ENCODE results near the gene SAMM50.

SAMM50 gene

DNA sequence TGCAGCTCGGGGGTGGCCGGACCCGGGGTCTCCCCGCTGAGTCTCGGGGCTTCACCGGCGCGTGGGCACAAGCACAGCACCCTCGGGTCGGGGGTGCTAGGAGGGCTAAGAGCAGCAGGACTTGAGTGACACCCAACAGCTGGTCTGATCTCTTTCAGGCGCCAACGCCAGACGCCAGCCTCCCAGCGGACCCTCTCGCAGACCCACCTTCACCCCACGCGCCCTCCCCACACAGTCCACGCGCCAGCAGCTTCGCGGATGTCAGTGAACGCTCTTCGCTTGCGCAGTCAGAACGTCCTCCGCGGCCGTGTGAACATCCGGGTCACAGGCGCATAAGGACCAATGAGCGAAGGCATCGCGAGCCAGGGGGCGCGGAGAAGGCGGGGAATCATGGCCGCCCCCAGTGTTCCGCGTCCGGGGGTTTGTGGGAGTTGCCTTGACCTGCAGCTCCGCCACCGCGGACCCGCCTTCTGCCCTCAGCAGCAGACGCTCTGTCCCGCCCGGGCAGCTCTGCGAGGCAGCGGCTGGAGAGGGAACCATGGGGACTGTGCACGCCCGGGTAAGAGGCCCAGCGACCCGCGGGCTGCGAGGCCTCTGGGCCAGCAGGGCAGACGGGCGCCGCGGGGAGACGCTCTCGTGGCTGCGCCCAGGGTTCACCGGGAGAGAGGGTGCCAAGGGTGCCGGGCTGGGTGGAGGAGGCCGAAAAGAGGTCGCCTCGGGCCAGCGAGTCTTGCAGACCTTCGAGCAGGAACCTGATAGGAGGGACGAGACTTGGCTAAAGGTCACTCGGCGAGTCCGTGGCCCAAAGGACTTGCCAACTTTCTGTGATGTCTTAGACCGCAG is at the start of gene SAMM50:
Gene SAMM50 (plus strand): TSS at position 403 of the 843 bp plus-strand sequence. CDS start 136 bp downstream, at position 539.
- peak; percentile 95 for DNase-seq

DNA sequence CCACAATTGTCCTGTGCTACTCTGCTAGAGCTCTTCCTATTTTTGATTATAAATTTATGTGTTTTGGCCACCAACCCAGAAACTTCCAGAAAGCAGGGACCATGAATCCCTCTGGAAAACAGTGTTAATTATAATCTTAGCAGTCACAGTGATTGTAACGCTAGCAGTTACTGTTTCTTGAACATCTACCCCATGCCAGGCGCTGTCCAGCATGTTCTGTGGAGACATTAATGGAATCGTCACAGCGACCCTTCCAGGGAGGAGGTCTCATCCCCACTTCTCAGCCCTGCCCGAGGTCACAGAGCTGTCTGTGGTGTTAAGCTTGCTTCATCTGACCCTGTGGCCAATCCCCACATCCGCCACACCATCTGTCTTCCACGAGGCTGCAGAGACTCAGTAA is 49.6 kb upstream of the SAMM50 start:
- no peak for DNase-seq

DNA sequence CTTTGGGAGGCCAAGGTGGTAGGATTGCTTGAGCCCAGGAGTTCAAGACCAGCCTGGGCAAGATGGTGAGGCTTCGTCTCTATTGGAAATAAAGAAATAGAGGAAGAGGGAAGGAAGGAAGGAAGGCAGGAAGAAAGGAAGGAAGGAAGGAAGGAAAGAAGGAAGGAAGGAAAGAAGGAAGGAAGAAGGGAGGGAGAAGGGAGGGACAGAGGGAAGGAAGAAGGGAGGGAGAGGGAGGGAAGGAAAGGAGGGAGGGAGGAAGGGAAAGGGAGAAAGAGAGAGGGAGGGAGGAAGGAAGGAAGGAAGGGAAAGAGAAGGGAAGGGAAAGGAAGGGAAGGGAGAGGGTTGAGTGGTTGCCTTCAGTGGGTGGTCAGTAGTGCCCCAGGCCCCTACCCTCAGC is 45.5 kb upstream of the SAMM50 start:
- no peak for DNase-seq

DNA sequence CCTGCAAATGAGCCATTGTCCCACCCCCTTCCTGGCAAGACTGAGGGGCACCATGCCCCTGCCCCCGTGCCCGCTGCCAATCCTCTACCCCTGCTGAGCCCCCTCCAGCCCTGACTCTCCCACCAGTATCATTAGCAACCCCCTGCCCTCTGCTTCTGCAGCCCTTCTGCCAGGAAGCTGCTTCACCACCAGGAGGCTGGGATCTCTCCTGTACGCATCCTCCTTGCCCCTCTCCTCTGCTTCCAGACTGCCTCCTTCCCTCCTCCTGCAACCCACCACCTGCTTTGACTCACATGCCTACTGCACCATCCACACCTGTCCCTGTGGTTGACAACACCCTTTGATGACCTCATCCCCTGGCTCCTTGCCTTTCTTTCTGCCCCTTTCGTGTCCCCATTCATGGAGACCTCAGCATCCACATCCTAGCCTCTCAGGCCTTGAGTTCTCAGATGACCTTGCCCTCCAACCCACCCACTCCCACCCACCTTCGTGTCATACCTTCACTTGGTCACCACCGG is 45.0 kb upstream of the SAMM50 start:
- no peak for DNase-seq

DNA sequence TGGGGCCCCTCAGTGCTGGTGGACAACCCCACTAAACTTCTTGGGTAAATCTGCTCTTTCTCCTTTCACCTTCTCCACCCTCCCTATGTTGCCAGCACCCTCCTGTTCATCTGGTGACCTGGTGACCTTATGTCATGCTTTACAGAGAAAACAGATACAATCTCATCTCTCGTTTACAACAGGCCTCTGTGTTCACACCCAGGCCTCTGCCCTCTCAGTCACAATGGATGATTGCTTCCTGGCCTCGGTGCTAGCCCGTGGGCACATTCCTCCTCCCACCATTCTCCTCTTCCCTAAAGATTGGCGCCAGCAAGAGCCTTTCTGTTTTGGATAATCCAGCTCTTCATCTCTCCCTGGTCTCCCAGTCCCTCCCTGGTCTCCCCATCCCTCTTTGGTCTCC is 43.9 kb upstream of the SAMM50 start:
- DNase-seq: no peak

DNA sequence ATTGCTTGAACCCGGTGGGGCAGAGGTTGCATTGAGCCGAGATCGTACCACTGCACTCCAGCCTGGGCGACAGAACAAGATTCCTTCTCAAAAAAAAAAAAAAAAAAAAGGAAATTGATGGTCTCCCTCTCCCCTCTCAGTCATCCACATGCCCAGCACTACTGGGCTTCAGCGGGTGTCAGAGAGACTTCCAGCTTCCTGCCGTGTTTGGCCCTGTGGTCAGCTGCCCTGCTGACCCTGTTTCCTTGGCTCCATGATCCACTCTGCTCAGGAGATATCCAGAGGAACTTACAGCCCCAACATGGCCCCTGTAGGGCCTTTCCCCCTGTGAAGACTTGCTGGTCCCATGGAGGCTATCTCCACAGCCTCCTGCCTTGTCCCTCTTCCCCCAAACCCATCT is 37.7 kb upstream of the SAMM50 start:
- no peak for DNase-seq

DNA sequence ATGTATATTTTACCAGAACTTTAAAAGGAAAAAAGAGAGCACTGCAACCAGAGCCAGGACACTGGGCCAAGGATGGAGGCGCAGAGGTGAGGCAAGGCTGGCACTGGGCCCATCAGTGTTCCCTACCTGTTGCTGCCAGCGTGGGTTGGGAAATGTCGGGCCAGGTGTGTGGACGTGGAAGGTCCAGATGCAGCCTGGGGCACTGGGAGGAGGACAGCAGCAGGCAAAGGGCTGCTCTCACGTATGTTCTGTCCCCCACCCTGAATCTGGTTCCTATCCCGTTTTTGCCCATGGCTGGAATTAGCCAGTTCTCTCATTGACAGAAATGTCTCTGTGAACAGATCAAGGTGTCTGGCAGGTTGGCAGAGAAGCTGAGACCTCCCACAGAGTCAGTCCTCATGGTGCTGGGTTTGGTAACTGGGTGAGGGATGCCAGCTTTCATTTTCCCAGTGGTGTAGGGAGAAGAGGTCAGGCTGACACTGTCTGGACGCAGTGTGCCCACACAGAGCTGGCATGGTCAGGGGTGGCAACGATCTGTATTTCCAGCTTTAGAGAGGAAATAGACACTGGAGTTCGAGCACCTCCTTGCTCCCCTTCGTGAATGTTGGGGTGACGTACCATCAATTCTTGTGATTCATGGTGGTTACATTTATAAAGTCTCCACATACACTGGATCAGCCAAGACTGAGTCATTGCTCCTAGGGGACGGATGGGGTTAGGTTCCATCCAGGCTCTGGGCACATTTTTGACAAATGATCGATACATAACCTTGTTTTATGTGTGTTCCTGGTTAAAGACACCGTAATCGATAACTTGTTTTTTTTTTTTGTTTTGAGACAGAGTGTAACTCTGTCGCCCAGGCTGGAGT is 35.9 kb upstream of the SAMM50 start:
- DNase-seq: no peak

DNA sequence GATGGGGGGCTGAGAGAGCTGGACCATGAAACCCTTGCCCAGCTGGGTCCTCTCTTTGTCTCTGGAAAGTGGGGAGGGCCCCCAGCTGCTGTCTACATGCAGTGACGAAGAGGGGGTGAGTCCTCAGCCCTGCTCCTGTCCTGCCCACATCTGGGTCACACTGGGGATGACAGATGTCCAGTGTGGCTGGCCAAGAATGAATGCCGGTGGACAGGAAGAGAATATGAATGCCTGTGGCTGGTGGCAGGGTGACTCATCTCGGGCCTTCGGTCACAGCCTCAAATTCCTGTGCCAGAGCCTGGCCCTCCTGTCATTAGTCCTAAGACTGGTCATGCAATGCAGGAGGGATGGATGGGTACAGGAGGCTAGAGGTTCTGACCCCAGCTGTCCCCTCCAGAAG is 33.9 kb upstream of the SAMM50 start:
- DNase-seq: no peak

DNA sequence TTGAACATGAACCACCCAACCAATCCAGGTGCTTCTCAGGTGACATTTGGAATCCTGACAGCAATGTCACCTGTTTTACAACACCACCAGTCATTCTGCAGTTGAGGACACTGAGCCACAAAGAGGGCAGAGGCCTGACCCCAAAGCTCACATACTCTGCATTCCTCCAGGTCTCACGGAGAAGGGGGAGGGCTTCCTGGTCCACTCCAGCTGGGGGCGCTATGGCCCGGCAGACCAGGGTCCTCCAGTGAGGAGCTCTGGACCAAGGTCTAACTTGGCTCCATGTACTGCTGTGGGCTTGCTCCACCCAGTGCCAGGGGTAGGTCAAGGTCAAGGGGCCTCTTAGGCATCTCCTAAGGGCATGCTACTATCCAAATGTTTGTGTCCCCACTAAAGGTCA is 33.1 kb upstream of the SAMM50 start:
- DNase-seq: no peak

DNA sequence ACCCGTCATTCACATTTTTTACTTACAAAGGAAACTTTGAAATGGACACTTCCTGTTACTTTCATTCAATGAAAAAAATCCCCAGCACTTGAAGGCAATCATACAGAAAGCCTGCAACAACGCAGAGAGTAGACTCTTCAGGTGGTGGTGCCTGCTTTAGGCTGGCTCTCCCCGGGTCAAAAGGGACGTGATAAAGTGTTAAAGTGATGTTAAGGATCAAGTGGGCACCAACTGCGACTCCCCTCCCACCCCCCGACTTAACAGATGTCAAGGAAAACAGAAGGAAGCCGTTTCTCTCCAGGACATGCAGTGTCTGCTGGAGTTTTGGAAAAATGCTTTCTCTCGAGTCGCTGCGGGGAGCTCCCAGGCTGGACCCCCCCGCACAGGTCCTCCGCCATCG is 32.1 kb upstream of the SAMM50 start:
- peak; percentile 56 for DNase-seq

DNA sequence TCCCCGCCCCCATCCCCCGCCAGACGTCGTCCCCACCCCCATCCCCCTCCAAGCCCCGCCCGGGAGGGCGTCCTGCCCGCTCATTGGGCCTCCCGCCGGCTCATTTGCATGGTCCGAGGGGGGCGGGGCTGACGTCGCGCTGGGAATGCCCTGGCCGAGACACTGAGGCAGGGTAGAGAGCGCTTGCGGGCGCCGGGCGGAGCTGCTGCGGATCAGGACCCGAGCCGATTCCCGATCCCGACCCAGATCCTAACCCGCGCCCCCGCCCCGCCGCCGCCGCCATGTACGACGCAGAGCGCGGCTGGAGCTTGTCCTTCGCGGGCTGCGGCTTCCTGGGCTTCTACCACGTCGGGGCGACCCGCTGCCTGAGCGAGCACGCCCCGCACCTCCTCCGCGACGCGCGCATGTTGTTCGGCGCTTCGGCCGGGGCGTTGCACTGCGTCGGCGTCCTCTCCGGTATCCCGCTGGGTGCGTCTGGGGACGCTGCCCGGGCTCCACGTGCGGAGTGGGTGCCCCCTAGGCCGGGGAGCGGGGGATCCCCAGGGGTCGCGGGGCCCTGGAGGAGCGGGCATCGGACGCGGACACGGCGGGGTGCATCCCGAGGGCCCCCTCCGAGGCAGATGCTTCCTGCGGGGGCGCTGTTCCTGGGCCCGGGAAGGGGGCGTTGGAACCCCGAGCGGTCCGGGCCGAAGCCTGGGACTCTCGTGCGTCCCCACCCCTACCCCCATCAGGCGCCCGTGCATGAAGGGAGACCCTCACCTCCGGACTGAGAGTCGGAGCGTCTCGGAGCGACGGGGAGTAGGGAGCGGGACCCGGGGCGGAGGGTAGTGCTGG is 31.4 kb upstream of the SAMM50 start, which contains the start of gene PNPLA3:
Gene PNPLA3 (plus strand): TSS at position 175 of the 834 bp plus-strand sequence. CDS start 107 bp downstream, at position 282.
- DNase-seq: peak; percentile 93

DNA sequence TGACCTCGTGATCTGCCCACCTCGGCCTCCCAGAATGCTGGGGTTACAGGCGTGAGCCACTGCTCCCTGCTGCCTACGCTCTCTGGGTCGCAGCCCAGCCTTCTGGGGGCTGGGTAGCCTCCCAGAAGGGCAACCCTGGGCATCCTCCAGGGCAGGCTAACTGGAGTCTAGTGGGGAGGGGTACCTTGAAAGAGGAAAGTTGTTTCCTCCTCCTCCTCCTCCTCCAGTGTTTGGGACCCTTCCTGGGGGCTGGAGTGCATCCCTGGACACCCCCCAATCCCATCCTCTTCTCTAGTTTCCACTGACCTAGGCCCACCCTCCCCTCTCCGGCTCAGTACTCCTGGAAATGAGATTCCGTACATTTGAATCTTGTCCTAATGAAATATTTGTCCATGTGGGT is 30.4 kb upstream of the SAMM50 start:
- peak; percentile 40 for DNase-seq

DNA sequence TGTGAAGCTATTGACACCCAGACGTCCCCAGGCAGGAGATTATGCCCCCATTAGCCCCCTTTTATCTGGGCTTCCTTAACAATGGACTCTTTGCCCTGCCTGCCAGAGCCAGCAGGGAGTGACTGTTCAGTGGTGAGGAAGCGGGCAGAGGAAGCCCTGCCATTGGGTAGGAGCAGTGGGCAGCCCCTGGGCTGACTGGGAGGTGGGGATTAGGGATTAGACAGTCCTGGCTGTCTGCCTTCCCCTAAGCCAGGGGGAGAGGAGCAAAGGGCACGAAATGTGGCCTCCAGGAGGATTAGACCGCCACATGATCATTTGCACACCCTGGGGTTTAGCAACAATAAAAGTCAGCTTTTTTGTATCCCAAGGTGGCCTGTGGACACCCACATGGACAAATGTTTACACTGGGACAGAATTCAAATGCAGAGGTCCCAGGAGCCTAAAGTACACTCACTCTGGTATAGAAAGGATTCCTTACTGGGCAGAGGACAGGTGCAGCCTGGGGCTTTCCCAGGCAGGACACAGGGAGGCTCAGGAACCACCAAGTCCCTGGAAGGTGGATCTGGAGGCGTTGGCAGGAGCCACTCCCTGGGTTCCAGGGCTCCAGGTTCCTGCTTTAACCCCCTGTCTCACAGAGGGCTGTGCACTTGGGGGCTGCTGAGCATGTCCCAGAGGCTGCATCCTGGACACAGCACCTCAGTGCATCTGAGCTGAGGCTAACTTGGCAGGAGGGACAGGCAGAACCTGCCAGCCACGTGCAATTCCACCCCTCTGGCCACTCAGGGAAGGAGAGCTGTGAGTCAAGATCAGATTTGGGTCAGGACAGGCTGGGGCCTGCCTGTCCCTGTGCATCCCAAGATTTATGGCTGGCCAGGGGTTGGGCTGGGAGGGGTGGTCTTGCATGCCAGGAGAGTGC is 29.6 kb upstream of the SAMM50 start:
- peak; percentile 62 for DNase-seq

DNA sequence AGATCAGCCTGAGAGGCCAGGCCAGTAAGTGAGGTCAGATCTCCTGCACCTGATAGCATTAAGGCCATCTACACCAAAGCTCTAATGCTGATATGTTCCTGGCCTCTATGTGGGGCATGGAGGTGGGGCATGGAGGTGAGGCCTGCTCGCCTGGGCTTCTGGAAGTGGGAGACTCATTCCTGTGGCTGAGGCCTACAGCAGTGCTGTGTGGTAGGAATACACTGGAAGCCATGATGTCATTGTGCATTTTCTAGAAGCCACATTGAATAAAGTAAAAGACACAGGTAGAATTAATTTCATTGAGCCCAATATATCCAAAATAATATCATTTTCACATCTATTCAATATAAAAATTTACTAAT is 28.9 kb upstream of the SAMM50 start:
- DNase-seq: no peak

DNA sequence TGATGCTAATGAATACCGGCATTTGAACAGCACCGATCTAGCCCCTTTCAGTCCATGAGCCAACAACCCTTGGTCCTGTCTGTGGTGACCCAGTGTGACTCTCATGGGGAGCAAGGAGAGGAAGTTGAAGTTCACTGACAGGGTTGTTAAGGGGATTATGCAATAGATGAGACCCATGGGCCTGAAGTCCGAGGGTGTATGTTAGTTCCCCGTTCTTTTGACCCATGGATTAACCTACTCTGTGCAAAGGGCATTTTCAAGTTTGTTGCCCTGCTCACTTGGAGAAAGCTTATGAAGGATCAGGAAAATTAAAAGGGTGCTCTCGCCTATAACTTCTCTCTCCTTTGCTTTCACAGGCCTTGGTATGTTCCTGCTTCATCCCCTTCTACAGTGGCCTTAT is 26.8 kb upstream of the SAMM50 start:
- DNase-seq: no peak

DNA sequence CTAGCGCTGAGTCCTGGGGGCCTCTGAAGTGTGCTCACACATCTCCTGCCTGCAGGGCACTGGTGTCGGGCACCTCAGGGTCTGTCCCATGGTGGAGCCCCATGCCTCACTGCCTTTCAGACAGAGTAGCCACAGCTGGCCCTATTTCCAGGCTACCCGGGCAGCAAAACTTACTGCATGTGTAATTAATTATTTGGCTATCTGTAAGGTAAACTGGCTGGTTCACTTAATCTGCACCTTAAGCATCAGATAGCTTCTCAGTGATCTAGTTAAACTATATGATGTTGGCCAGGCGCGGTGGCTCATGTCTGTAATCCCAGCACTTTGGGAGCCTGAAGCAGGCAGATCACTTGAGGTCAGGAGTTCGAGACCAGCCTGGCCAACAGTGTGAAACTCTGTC is 26.3 kb upstream of the SAMM50 start:
- no peak for DNase-seq

DNA sequence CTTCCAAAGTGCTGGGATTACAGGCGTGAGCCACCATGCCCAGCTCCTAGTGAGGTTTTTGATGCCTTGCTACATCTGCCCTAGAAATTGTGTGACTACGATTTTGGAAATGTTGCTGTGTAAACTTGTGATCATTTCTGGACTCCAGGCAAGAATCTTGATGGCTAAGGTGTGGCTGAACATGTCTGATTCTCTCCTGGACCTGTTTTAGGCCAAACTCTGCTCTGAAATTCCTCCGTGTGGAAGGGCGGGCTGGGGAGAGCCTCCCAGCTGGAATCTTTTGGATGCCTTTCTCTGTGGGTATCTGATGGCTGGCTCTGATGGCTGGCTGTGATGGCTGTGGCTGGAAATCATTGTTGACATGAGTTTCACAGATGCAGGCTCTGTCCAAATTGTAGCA is 23.5 kb upstream of the SAMM50 start:
- DNase-seq: no peak

DNA sequence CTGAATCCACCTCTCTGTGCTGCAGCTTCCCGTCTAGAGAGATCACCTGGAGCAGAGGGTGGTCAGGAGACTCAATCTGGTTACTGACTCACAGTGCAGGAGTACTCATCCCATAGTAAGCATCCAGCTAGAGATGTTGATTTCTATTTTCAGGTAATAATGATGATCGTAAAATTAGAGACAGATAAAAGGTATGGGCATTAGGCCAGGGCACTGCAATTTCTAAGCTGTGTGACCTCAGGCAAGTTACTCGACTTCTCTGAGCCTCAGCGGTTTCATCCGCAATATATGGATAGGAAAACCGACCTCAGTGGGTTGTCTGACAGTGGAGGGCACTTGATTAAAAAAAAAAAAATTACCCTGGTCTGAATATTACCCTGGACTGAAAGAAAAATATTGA is 13.8 kb upstream of the SAMM50 start:
- DNase-seq: no peak

DNA sequence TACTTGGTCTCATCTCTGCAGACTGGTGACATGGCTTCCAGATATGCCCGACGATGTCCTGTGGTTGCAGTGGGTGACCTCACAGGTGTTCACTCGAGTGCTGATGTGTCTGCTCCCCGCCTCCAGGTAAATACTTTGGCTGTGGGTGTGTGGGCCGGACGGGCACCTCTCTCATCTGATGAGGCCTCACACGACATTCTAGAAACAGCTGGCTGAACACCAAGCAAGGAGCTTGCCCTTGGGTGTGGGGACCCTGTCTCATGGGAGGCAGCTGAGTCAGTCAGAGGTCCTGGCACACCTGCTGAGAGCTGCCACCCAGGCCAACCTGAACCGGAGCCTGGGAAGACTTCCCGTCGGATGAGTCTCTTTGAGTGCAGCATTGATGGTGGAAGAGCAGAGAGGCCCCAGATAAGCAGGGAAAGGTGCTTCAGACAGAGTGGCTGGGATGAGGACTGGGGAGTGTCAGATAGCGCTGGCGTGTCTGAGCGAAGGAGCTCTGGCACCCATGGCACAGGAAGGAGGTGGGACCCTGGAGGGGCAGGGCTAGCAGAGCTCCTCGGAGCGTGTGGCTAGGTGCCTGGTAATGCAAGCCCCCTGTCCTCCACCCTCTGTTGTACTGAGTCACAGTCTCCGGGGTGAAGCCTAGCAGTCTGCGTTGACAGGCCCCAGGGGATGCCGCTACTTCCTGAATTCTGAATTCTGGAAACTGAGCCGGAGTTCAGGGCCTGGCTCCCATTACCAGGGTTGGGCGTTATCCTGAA is 10.4 kb upstream of the SAMM50 start:
- DNase-seq: no peak

DNA sequence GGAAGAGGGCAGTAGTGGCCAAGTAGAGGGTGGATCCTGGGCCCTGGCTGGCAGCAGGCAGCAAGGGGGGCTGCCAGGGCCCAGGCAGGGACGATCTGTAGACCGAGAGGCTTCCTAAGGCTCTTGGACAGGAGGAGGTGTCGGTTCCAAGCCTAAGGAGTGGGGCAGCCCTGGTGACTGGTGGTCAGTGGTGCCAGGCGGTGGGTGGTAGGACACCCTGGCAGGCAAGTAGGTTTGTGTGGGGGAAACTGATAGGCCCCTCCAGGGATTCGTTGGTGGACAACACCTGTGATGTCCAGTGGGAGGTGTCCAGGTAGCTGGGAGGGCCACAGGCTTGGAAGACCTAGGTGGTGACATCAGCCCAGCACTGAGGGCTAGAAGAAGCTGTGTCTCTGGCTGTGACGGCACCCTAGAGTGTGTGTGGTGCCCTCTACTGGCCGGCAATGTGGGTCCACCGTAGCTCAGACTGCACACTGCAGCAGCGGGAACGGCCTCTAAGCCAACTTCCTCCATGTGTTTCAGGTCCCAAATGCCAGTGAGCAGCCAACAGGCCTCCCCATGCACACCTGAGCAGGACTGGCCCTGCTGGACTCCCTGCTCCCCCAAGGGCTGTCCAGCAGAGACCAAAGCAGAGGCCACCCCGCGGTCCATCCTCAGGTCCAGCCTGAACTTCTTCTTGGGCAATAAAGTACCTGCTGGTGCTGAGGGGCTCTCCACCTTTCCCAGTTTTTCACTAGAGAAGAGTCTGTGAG is 9.4 kb upstream of the SAMM50 start:
- DNase-seq: peak; percentile 63
